Measurements from ENCODE around the gene ZNF496.
"Not testable (repeated sequence)": the region's sequence is repeated elsewhere in the genome, so short reads cannot be mapped to it uniquely, and the experiment has no call there.

ZNF496 gene

GRCh38 chr1:247331525-247332214 is at the start of gene ZNF496:
Gene ZNF496 (minus strand): TSS chr1:247331867. CDS start chr1:247329578, 2,289 bp downstream.
- peak; percentile 68 for DNase-seq

- no peak for DNase-seq
These were observed 46.8 kb upstream of the ZNF496 start for GRCh38 chr1:247378334-247379073.

GRCh38 chr1:247377656-247378055 is 46.0 kb upstream of the ZNF496 start:
- DNase-seq = not testable (repeated sequence)

GRCh38 chr1:247376659-247377058 is 45.0 kb upstream of the ZNF496 start:
- no peak for DNase-seq

- DNase-seq = no peak
These were observed 44.1 kb upstream of the ZNF496 start for GRCh38 chr1:247375747-247376146.

- not testable (repeated sequence) for DNase-seq
These were observed 43.1 kb upstream of the ZNF496 start for GRCh38 chr1:247374651-247375334.

- DNase-seq = peak; percentile 54
These were observed 42.1 kb upstream of the ZNF496 start for GRCh38 chr1:247373721-247374141.

GRCh38 chr1:247371801-247372259 is 40.2 kb upstream of the ZNF496 start:
- no peak for DNase-seq

- DNase-seq = no peak
These were observed 39.4 kb upstream of the ZNF496 start for GRCh38 chr1:247370786-247371732.

- no peak for DNase-seq
These were observed 37.0 kb upstream of the ZNF496 start for GRCh38 chr1:247368490-247369145.

GRCh38 chr1:247367786-247368422 is 36.2 kb upstream of the ZNF496 start:
- no peak for DNase-seq

- no peak for DNase-seq
These were observed 35.4 kb upstream of the ZNF496 start for GRCh38 chr1:247366926-247367645.

GRCh38 chr1:247366345-247366744 is 34.7 kb upstream of the ZNF496 start:
- not testable (repeated sequence) for DNase-seq

GRCh38 chr1:247365023-247365422 is 33.4 kb upstream of the ZNF496 start:
- DNase-seq = no peak

- not testable (repeated sequence) for DNase-seq
These were observed 31.3 kb upstream of the ZNF496 start for GRCh38 chr1:247363000-247363399.

GRCh38 chr1:247362153-247362552 is 30.5 kb upstream of the ZNF496 start:
- DNase-seq = no peak

- DNase-seq = no peak
These were observed 29.5 kb upstream of the ZNF496 start for GRCh38 chr1:247360991-247361731.

- no peak for DNase-seq
These were observed 28.6 kb upstream of the ZNF496 start for GRCh38 chr1:247360116-247360898.

- no peak for DNase-seq
These were observed 27.9 kb upstream of the ZNF496 start for GRCh38 chr1:247359559-247359958.
